ENCODE results near the gene SEMA5B. TPM values are rescaled to one million over a fixed set of nuclear protein-coding genes. Genes with fewer than 3 reads are reported as not detected.

SEMA5B gene
- total RNA-seq, 3 donors from 2014 or later (not counting 1 experiment from before 2014, with no cell fraction given): 0.23 TPM; not detected in 2

GRCh38 chr3:122969585-122970469 is 57.7 kb downstream of the SEMA5B start:
- H3K27me3 Mint-ChIP-seq (ENCODE audit: low read depth in 2 of 2): peaks cover 18 to 26% of the 10 kb centered on the region in 2 donors
- Histone ChIP-seq H3K27ac (ENCODE audit: low read length) (no peak overlapping the region), H3K36me3 (ENCODE audit: control insufficient read depth, insufficient read depth, low read length) (no peaks in the 10 kb centered on the region), H3K4me1 (ENCODE audit: control insufficient read depth, insufficient read depth, low read length) (peaks cover 2% of the 10 kb centered on the region), H3K4me3 (ENCODE audit: low read length) (no peak overlapping the region), H3K9me3 (ENCODE audit: control insufficient read depth, insufficient read depth, low read length) (no peaks in the 10 kb centered on the region), H3K27me3 (ENCODE audit: control insufficient read depth, insufficient read depth, low read length) (peaks cover 2% of the 10 kb centered on the region)
- no peaks in the 10 kb centered on the region for H3K36me3 Mint-ChIP-seq
- H3K4me3 Mint-ChIP-seq: no peak overlapping the region
- TF ChIP-seq CTCF (IDR thresholded peaks at IDR 0.05): no peak
- ATAC-seq (no peak), DNase-seq (no peak)
- H3K27ac Mint-ChIP-seq: no peak overlapping the region
- H3K9me3 Mint-ChIP-seq: no peaks in the 10 kb centered on the region
- intact Hi-C loops (cut with micrococcal nuclease): no loop called here
- WGBS (ENCODE audit: insufficient coverage): 68% methylated on average over 10 of the region's 10 CpGs
- peaks cover 3 to 8% of the 10 kb centered on the region in 2 donors for H3K4me1 Mint-ChIP-seq

- no peaks in the 10 kb centered on the region for H3K9me3 ChIP-seq (ENCODE audit: control insufficient read depth, insufficient read depth, low read length)
- H3K4me3 Mint-ChIP-seq: no peak overlapping the region
Measured at GRCh38 chr3:122967765-122968164, 59.8 kb downstream of the SEMA5B start.

GRCh38 chr3:122967356-122967755 is 60.2 kb downstream of the SEMA5B start:
- no peaks in the 10 kb centered on the region for H3K9me3 ChIP-seq (ENCODE audit: control insufficient read depth, insufficient read depth, low read length)
- H3K4me3 ChIP-seq (ENCODE audit: low read length): no peak overlapping the region
- ATAC-seq (no peak), DNase-seq (no peak)
- no peaks in the 10 kb centered on the region for H3K4me1 ChIP-seq (ENCODE audit: control insufficient read depth, insufficient read depth, low read length)
- H3K27ac ChIP-seq (ENCODE audit: low read length): no peak overlapping the region
- no peaks in the 10 kb centered on the region for H3K36me3 Mint-ChIP-seq
- no peak for TF ChIP-seq CTCF (IDR thresholded peaks at IDR 0.05)
- intact Hi-C loops (cut with micrococcal nuclease): no loop called here
- H3K27ac Mint-ChIP-seq: no peak overlapping the region
- no peaks in the 10 kb centered on the region for H3K4me1 Mint-ChIP-seq
- peaks cover 2% of the 10 kb centered on the region for H3K27me3 ChIP-seq (ENCODE audit: control insufficient read depth, insufficient read depth, low read length)
- peaks cover 13 to 15% of the 10 kb centered on the region in 2 donors for H3K27me3 Mint-ChIP-seq (ENCODE audit: low read depth in 2 of 2)
- H3K36me3 ChIP-seq (ENCODE audit: control insufficient read depth, insufficient read depth, low read length): no peaks in the 10 kb centered on the region
- no peak overlapping the region for H3K4me3 Mint-ChIP-seq
- H3K9me3 Mint-ChIP-seq: no peaks in the 10 kb centered on the region
- 91% methylated on average over 4 of the region's 4 CpGs for WGBS (ENCODE audit: insufficient coverage)

More at GRCh38 chr3:122967765-122968164, 59.8 kb downstream of the SEMA5B start:
- H3K36me3 Mint-ChIP-seq: no peaks in the 10 kb centered on the region
- H3K9me3 Mint-ChIP-seq: no peaks in the 10 kb centered on the region
- no peak overlapping the region for H3K27ac ChIP-seq (ENCODE audit: low read length)
- H3K4me3 ChIP-seq (ENCODE audit: low read length): no peak overlapping the region
- no peaks in the 10 kb centered on the region for H3K4me1 ChIP-seq (ENCODE audit: control insufficient read depth, insufficient read depth, low read length)
- H3K4me1 Mint-ChIP-seq: no peaks in the 10 kb centered on the region
- peaks cover 2% of the 10 kb centered on the region for H3K27me3 ChIP-seq (ENCODE audit: control insufficient read depth, insufficient read depth, low read length)
- peaks cover 15 to 16% of the 10 kb centered on the region in 2 donors for H3K27me3 Mint-ChIP-seq (ENCODE audit: low read depth in 2 of 2)
- DNase-seq (no peak), ATAC-seq (no peak)
- no peak overlapping the region for H3K27ac Mint-ChIP-seq
- WGBS (ENCODE audit: insufficient coverage): 96% methylated on average over 7 of the region's 7 CpGs
- TF ChIP-seq CTCF (IDR thresholded peaks at IDR 0.05): no peak
- intact Hi-C loops (cut with micrococcal nuclease): no loop called here
- no peaks in the 10 kb centered on the region for H3K36me3 ChIP-seq (ENCODE audit: control insufficient read depth, insufficient read depth, low read length)

Data from natural killer cell (primary cell).